HepG2 (cell line): ENCODE data around the gene SLC19A1. TPM values are rescaled to one million over a fixed set of nuclear protein-coding genes. Genes with fewer than 3 reads are reported as not detected.

Experiments used
- ASH2L ChIP-seq: fragments of 300-600, 200-600 bp; sonication (generic); IDR thresholded peaks from 2 replicates; pipeline ENCODE4 v1.7.0; 2017; ENCODE audit warnings: low read depth, mild to moderate bottlenecking, moderate library complexity, mixed read lengths, low read length; ENCODE audit not compliant: insufficient read length
- CCDC6 ChIP-seq: sonication (generic); formaldehyde crosslinking; IDR thresholded peaks from 2 replicates; pipeline ENCODE4 v1.8.1; 2022; ENCODE audit warnings: mild to moderate bottlenecking, missing genetic modification reagents, moderate library complexity
- CHD2 ChIP-seq: IDR thresholded peaks from 2 replicates; pipeline ENCODE4 v1.6.1; 2011; ENCODE audit warnings: low read depth, low read length, improper control_type of control experiment
- JUN ChIP-seq: sonication (generic); formaldehyde crosslinking; IDR thresholded peaks from 2 replicates; pipeline ENCODE4 v1.4.0; 2020; ENCODE audit warnings: mild to moderate bottlenecking, missing genetic modification reagents
- TBP ChIP-seq: sonication (generic); formaldehyde crosslinking; IDR thresholded peaks from 2 replicates; pipeline ENCODE4 v1.5.0; 2020; ENCODE audit warnings: missing genetic modification reagents
- ZNF619 ChIP-seq: sonication (generic); formaldehyde crosslinking; IDR thresholded peaks from 2 replicates; pipeline ENCODE4 v1.4.0; 2020; ENCODE audit warnings: mild to moderate bottlenecking, missing genetic modification reagents
- polyA plus RNA-seq, 8 experiments: library from polyadenylated mRNA; depleted of rRNA in 3 of 8; stranded (reverse) in 7 of 8; unstranded in 1 of 8; fragments of >200 nt; fragmentation: Illumina TruSeq in 4 of 8; extraction: Trizol in 4 of 8; gene quantifications; 2 replicates each; pipeline versions ENCODE4 v1.2.1 to v1.2.3, GENCODE V29; 2011 to 2016; ENCODE audit warnings: low read depth in 4 of 8, missing spikeins in 1 of 8, mixed read lengths in 1 of 8; ENCODE audit not compliant: insufficient read depth in 1 of 8
- total RNA-seq, 5 experiments: library from RNA; depleted of rRNA; stranded (reverse); fragments of >200 nt; fragmentation: Illumina TruSeq; extraction: Trizol; gene quantifications; 2 replicates each; pipeline ENCODE4 v1.2.3, GENCODE V29; 2016; ENCODE audit warnings: low read depth in 1 of 5
- TF ChIP-seq, protein P1 (sequence below): sonication (generic); formaldehyde crosslinking; IDR thresholded peaks from 2 replicates; pipeline ENCODE4 v1.9.0; 2021; ENCODE audit warnings: mild to moderate bottlenecking, missing genetic modification reagents
- TF ChIP-seq, protein P2 (sequence below): sonication (generic); formaldehyde crosslinking; IDR thresholded peaks from 2 replicates; pipeline ENCODE4 v1.5.0; 2020; ENCODE audit warnings: missing genetic modification reagents
- TF ChIP-seq, protein P3 (sequence below): sonication (generic); formaldehyde crosslinking; IDR thresholded peaks from 2 replicates; pipeline ENCODE4 v1.5.1; 2020; ENCODE audit warnings: mild to moderate bottlenecking, missing genetic modification reagents, moderate library complexity
- TF ChIP-seq, protein P4 (sequence below): sonication (generic); formaldehyde crosslinking; IDR thresholded peaks from 2 replicates; pipeline ENCODE4 v1.4.0; 2020; ENCODE audit warnings: missing genetic modification reagents

Gene SLC19A1
- total and polyA plus RNA-seq, 2 of the 13 experiments (the other 11 are each of a cell fraction or from before 2014, with no cell fraction given), result 21.8 to 23.0 TPM

DNA sequence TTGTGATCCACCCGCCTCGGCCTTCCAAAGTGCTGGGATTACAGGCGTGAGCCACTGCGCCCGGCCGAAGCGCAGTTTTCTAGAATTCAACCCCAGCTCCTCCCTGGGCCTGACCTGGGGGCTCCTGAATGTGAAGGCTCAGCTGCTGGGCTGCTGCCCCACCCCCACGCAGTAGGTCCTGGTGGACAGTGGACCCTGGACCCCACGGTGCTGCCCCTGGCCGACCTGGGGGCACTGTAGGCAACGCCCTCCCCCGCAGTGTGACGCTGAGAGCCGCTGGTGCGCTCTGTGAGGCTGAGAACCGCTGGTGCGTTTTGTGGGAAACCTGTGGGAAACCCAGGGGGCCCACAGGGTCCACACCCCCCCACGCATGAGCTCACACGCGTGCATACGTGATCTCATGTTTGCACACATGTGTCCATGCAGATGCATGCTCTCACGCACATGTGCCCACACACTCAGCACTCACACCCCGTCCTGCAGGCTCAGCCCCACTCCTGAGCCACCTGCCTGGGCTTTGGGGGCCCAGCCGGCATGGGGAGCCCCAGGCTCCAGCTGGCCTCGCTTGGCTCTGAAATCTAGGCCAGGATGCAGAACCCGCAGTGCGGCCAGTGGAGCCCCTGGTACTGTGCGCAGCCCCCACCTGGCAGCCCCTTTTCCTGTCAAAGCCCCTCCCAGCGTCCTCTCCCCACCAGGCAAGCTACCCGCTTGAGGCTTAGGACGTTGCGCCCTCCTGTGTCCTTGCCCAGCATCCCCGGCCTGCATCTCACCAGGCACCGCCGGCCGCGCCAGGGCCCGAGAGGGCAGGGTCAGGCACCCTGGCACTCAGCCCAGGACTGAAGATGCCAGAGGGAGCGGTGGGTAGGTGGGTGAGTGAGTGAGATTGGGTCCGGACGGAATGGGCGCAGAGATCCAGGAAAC lies 69.5 kb downstream of the SLC19A1 start (continued):
- TF ChIP-seq, protein P1, sequence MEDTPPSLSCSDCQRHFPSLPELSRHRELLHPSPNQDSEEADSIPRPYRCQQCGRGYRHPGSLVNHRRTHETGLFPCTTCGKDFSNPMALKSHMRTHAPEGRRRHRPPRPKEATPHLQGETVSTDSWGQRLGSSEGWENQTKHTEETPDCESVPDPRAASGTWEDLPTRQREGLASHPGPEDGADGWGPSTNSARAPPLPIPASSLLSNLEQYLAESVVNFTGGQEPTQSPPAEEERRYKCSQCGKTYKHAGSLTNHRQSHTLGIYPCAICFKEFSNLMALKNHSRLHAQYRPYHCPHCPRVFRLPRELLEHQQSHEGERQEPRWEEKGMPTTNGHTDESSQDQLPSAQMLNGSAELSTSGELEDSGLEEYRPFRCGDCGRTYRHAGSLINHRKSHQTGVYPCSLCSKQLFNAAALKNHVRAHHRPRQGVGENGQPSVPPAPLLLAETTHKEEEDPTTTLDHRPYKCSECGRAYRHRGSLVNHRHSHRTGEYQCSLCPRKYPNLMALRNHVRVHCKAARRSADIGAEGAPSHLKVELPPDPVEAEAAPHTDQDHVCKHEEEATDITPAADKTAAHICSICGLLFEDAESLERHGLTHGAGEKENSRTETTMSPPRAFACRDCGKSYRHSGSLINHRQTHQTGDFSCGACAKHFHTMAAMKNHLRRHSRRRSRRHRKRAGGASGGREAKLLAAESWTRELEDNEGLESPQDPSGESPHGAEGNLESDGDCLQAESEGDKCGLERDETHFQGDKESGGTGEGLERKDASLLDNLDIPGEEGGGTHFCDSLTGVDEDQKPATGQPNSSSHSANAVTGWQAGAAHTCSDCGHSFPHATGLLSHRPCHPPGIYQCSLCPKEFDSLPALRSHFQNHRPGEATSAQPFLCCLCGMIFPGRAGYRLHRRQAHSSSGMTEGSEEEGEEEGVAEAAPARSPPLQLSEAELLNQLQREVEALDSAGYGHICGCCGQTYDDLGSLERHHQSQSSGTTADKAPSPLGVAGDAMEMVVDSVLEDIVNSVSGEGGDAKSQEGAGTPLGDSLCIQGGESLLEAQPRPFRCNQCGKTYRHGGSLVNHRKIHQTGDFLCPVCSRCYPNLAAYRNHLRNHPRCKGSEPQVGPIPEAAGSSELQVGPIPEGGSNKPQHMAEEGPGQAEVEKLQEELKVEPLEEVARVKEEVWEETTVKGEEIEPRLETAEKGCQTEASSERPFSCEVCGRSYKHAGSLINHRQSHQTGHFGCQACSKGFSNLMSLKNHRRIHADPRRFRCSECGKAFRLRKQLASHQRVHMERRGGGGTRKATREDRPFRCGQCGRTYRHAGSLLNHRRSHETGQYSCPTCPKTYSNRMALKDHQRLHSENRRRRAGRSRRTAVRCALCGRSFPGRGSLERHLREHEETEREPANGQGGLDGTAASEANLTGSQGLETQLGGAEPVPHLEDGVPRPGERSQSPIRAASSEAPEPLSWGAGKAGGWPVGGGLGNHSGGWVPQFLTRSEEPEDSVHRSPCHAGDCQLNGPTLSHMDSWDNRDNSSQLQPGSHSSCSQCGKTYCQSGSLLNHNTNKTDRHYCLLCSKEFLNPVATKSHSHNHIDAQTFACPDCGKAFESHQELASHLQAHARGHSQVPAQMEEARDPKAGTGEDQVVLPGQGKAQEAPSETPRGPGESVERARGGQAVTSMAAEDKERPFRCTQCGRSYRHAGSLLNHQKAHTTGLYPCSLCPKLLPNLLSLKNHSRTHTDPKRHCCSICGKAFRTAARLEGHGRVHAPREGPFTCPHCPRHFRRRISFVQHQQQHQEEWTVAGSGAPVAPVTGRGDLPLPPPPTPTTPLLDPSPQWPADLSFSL (CRISPR knock-in tag), result no peak; the same call in 1 of the 2 replicates
- TF ChIP-seq CCDC6 (CRISPR knock-in tag) (no peak), ZNF619 (CRISPR knock-in tag) (no peak), JUN (CRISPR knock-in tag) (no peak), TBP (CRISPR knock-in tag) (no peak), CHD2 (no peak), ASH2L (no peak)
- TF ChIP-seq, protein P2, sequence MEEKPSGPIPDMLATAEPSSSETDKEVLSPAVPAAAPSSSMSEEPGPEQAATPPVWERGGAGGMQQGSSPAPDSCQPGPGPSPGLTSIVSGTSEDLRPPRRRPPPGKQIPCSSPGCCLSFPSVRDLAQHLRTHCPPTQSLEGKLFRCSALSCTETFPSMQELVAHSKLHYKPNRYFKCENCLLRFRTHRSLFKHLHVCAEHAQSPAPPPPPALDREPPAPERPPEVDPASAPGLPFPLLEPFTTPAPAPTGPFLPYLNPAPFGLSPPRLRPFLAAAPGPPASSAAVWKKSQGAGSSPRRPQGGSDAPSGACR, result peak; percentile 72
- TF ChIP-seq, protein P3, sequence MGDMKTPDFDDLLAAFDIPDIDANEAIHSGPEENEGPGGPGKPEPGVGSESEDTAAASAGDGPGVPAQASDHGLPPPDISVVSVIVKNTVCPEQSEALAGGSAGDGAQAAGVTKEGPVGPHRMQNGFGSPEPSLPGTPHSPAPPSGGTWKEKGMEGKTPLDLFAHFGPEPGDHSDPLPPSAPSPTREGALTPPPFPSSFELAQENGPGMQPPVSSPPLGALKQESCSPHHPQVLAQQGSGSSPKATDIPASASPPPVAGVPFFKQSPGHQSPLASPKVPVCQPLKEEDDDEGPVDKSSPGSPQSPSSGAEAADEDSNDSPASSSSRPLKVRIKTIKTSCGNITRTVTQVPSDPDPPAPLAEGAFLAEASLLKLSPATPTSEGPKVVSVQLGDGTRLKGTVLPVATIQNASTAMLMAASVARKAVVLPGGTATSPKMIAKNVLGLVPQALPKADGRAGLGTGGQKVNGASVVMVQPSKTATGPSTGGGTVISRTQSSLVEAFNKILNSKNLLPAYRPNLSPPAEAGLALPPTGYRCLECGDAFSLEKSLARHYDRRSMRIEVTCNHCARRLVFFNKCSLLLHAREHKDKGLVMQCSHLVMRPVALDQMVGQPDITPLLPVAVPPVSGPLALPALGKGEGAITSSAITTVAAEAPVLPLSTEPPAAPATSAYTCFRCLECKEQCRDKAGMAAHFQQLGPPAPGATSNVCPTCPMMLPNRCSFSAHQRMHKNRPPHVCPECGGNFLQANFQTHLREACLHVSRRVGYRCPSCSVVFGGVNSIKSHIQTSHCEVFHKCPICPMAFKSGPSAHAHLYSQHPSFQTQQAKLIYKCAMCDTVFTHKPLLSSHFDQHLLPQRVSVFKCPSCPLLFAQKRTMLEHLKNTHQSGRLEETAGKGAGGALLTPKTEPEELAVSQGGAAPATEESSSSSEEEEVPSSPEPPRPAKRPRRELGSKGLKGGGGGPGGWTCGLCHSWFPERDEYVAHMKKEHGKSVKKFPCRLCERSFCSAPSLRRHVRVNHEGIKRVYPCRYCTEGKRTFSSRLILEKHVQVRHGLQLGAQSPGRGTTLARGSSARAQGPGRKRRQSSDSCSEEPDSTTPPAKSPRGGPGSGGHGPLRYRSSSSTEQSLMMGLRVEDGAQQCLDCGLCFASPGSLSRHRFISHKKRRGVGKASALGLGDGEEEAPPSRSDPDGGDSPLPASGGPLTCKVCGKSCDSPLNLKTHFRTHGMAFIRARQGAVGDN, result peak; percentile 71
- TF ChIP-seq, protein P4, sequence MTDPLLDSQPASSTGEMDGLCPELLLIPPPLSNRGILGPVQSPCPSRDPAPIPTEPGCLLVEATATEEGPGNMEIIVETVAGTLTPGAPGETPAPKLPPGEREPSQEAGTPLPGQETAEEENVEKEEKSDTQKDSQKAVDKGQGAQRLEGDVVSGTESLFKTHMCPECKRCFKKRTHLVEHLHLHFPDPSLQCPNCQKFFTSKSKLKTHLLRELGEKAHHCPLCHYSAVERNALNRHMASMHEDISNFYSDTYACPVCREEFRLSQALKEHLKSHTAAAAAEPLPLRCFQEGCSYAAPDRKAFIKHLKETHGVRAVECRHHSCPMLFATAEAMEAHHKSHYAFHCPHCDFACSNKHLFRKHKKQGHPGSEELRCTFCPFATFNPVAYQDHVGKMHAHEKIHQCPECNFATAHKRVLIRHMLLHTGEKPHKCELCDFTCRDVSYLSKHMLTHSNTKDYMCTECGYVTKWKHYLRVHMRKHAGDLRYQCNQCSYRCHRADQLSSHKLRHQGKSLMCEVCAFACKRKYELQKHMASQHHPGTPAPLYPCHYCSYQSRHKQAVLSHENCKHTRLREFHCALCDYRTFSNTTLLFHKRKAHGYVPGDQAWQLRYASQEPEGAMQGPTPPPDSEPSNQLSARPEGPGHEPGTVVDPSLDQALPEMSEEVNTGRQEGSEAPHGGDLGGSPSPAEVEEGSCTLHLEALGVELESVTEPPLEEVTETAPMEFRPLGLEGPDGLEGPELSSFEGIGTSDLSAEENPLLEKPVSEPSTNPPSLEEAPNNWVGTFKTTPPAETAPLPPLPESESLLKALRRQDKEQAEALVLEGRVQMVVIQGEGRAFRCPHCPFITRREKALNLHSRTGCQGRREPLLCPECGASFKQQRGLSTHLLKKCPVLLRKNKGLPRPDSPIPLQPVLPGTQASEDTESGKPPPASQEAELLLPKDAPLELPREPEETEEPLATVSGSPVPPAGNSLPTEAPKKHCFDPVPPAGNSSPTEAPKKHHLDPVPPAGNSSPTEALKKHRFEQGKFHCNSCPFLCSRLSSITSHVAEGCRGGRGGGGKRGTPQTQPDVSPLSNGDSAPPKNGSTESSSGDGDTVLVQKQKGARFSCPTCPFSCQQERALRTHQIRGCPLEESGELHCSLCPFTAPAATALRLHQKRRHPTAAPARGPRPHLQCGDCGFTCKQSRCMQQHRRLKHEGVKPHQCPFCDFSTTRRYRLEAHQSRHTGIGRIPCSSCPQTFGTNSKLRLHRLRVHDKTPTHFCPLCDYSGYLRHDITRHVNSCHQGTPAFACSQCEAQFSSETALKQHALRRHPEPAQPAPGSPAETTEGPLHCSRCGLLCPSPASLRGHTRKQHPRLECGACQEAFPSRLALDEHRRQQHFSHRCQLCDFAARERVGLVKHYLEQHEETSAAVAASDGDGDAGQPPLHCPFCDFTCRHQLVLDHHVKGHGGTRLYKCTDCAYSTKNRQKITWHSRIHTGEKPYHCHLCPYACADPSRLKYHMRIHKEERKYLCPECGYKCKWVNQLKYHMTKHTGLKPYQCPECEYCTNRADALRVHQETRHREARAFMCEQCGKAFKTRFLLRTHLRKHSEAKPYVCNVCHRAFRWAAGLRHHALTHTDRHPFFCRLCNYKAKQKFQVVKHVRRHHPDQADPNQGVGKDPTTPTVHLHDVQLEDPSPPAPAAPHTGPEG (CRISPR knock-in tag), result no peak
